Activated CD8-positive, alpha-beta memory T cell treated with anti-CD3 and anti-CD28 coated beads, Interleukin-2, amount 50 U/mL, for 1 hour (primary cell): ENCODE measurements around the gene THBS4.

Experiments
- DNase-seq: peaks from one replicate; pipeline ENCODE4 v3.0.0-alpha.2; 2020; ENCODE audit errors: extremely low read depth

Gene THBS4

GRCh38 chr5:80048084-80048780, 13.1 kb downstream of the THBS4 start:
- no peak for DNase-seq

DNA sequence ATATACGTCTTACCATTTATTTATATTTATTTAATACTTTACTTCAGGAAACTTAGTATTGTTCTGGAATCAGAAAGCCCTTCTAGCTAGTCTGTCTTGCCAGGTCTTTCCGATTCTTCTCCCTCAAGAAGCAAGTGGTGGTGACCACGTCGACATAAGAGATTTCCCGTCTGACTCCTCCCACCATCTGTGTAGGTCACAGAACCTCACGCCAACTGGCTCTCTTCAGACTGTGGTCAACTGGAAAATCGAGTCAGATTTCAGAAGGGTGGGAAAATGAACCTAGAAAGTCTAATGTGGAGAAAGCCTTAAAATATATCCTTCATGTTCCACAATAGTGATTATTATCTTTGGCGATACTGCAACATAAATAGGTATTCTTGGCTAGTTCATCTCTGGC, 17.3 kb downstream of the THBS4 start:
- no peak for DNase-seq

DNA sequence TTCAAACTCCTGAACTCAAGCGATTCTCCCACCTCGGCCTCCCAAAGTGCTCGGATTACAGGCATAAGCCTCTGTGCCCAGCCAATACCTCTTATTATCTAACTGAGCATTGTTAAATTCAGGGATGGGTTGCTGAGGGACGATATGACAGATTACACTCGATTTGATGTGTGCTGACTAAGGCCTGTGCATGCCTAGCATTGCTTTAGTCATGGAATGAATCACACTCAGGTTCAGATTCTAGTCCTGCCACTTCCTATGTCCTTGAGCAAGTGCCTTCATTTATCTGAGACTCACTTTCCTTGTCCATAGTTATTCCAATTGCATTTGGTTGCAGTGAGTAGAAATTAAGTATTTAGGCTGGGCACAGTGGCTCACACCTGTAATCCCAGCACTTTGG, 19.5 kb downstream of the THBS4 start:
- no peak for DNase-seq

DNA sequence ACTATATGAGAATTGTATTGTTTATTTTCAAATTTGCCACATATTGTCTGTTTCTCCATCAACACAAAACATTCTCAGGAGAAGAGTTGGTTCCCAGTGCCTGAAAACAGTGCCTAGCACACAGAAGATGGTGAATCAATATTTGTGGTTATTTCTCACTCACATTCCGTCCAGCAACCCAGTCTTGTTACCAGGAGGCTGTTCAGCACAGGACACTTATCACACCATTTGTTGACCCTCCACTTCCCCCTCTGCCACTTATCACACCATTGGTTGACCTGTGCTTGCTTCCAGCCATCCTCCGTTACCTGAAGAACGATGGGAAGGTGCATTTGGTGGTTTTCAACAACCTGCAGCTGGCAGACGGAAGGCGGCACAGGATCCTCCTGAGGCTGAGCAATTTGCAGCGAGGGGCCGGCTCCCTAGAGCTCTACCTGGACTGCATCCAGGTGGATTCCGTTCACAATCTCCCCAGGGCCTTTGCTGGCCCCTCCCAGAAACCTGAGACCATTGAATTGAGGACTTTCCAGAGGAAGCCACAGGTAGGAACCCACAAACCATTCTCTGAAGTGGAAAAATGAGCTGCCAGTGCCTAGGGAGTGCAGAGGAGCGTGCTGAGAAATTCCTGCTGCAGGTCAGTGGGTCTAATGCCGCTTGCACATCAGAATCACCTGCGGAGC, 20.5 kb downstream of the THBS4 start:
- no peak for DNase-seq

DNA sequence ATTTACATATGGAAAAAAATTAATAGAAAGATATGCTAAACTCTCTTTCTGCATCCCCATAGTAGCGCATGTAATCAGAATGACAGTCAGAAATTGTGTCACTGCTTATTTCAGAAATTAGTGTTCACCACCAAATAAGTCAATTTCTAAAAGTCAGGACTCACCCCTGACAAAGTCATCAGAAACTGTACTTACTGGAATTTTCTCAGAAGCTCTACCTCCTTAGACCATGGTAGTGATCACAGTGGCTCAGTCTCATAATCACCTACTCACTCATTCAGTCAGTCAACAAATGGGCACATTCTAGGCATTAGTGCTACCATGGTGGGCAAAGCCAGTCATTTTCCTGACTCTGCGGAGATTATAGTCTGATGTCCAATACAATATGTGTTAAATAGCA, 22.0 kb downstream of the THBS4 start:
- DNase-seq = no peak

GRCh38 chr5:80057921-80058320, 22.8 kb downstream of the THBS4 start:
- DNase-seq = no peak

DNA sequence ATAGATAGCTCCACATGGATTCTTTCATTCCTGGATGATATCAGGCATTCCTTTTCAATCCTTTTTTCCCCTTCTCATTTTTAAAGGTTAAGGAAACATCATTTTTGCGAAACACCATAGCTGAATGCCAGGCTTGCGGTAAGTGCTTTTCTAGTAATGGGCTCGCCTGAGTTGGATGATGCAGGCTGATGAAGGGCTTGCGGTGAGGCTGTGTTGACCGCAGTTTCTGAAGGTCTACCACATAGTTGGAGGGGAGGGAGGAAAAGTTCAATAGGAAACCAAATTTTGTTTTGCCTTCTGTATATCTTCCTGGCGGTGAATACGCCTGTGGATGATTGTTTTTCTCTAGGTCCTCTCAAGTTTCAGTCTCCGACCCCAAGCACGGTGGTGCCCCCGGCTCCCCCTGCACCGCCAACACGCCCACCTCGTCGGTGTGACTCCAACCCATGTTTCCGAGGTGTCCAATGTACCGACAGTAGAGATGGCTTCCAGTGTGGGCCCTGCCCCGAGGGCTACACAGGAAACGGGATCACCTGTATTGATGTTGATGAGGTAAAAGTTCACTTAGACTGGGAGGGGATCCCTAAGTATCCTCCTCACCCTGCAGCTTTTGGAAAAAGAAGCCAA, 24.3 kb downstream of the THBS4 start:
- DNase-seq = no peak

DNA sequence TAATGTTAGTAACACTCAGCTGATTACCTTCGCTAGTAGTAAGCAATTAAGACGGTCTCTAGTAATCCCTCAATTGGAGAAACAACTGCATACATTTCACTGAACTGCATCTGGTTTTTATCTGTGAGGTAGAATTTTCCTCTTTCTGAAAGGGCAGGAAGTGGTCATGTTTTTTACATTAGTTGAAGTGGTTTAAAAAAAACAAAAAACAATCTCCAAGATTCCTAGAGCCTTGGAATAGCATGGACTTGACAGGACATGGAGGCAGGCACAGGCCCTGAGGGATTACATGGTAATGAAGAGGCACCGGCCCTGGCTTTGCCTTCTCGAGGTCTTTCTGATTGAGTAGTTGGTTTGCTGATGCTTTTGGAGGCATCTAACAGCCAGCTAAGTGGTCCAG, 25.8 kb downstream of the THBS4 start:
- DNase-seq = no peak

DNA sequence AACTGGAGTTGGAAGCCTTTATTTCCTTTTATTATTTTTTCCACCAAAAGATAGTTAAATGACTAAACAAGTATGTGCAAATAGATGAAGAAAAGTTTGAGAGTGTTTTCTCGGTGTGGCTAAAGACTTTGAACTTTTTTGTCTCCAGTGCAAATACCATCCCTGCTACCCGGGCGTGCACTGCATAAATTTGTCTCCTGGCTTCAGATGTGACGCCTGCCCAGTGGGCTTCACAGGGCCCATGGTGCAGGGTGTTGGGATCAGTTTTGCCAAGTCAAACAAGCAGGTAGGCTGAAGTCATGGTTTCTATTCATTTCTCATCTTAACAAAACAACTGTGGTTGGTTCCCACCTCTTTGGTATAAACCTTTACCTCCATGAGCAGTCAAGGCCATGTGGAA, 26.4 kb downstream of the THBS4 start:
- DNase-seq = no peak

DNA sequence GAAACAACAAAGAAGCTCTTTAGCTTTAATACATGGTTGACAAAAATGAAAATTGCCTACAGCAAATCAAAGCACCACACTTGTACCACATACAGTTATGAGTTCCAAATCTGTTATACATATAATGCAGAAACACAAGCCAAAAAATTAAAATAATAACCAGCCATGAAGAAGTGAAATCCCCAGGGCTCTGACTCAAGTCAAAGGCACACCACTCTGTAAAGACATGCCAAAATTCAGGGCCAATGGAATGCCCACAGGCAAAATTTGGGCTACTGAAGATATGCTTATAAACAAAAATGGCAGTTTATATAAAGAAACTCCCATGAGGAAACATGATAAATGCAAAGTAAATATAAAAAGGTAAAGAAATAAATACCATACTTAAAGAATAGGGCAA, 29.0 kb downstream of the THBS4 start:
- no peak for DNase-seq

- DNase-seq = no peak
Observed at GRCh38 chr5:80067016-80067415, 31.9 kb downstream of the THBS4 start.

DNA sequence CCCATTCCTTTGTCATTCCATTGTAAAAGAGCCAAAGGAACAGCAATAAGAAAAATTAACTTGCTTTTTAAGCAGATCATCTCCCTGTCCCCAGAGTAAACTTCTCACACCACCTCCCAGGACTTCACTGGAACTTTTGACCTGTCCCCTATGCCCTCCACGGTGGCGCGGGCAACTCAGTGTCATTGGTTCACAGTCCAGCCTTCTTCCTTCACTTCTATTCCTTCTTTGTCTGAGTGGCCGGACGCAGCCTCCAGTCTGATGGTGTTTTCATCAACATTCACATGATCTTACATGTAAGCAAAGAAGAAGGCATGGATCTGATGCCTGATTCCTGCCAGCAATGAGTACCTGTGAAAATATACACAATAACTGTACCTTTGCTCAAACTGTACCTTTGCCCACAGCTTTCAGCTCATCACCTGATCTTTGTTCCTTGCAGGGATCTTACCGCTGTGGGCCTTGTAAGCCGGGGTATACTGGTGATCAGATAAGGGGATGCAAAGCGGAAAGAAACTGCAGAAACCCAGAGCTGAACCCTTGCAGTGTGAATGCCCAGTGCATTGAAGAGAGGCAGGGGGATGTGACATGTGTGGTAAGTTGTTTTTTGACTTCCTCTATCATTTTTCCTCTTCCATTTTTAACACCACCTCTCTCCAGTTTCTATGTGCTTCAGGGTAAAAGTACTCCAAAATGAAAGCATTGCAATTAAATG, 32.5 kb downstream of the THBS4 start:
- no peak for DNase-seq

- no peak for DNase-seq
Observed at GRCh38 chr5:80068246-80068636, 33.1 kb downstream of the THBS4 start.

- DNase-seq = no peak
Observed at GRCh38 chr5:80068775-80069174, 33.6 kb downstream of the THBS4 start.

GRCh38 chr5:80069251-80069800, 34.2 kb downstream of the THBS4 start:
- no peak for DNase-seq

DNA sequence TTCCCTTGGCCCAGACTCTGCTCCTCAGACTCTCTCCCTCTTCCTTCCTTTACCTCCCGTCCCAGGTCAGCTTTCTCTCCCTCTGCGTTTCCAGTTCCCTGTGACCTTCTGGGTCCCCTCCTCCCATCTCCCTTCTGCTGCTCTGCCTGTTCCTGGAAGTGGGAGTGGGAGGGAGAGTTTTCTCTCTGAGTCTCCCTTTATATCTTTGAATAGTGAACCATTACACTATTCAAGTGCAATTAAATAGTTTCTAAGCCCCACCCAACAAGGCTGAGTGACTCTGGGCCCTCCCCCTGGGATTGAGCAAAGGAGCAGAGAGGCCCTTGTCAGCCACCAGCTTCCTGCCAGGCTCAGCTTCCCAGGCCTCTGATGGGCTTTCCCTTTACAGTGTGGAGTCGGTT, 34.8 kb downstream of the THBS4 start:
- DNase-seq = no peak

DNA sequence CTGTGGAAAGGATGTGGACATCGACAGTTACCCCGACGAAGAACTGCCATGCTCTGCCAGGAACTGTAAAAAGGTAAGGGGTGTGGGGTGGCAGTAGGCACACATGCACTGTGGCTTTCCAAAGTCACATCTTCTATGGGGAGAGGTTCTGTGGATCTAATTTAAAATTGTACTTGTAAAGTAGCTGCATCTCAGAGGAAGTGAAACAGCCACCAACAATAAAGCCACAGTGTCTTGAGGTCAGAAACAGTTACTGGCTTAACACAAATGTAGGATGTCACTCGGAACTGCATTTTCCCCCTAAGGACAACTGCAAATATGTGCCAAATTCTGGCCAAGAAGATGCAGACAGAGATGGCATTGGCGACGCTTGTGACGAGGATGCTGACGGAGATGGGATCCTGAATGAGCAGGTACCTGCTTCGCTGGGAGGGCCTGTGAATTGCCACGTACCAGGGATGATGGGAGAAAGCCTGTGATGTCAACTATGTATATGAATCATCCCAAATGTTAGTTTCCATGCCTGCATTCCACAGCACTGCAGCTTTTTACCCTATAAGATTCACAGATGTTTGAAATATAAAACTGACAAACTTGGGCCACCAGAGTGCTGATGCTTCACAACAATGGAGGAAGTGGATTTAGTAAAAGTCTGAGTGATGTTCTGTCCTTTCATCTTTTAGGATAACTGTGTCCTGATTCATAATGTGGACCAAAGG, 35.3 kb downstream of the THBS4 start:
- no peak for DNase-seq

GRCh38 chr5:80071510-80072021, 36.4 kb downstream of the THBS4 start:
- DNase-seq = no peak

DNA sequence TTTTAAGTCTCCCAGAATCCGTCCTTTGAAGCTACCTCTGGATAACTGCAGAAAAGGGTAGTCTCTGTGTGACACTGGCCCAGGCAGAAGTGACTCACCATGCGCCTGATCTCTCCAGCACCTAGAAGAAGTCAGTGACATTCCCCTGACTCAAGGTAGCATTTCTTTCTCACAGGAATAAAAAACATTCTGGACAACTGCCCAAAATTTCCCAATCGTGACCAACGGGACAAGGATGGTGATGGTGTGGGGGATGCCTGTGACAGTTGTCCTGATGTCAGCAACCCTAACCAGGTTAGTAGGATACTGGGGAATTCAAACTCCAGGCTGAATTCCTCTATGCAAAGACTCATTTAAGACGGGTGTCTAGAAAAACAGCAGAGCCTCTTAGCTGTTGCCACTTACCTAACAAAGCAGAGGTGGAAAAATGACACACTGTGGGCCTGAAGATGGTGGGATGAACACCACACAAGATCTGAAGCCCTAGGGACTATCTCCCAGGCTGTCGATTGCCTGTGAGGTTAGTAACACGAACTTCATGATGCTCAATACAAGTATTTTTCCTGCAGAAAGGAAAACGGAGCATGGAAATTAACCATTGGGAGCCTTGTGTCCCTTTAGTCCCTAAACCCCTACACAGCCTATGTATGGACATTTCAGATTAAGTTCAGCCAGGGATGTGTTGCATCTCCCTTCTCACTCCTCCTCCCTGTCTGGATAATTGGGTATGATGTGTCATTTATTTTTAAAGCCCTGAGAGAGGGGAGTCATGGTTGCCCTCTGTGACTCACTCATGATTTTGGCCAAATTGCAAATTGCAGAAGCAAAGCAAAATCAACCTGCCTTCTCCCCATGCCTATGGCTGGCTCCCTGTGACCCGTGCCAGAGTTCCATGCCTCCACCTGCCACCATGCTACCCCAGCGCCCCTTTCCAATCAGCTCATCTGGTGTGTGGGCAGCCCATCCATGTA, 37.2 kb downstream of the THBS4 start:
- DNase-seq = no peak
